Measurements from ENCODE around the gene SPINK14.

GRCh38 chr5:148163345-148163744 lies 5.0 kb upstream of the SPINK14 start:
- TF ChIP-seq RARB (CRISPR knock-in tag; IDR thresholded peaks at IDR 0.05) (no peak), PATZ1 (CRISPR knock-in tag; IDR thresholded peaks at IDR 0.05; ENCODE audit: borderline replicate concordance) (no peak), PPARA (CRISPR knock-in tag; IDR thresholded peaks at IDR 0.05; ENCODE audit: borderline replicate concordance) (no peak), POU6F1 (CRISPR knock-in tag; IDR thresholded peaks at IDR 0.05; ENCODE audit: borderline replicate concordance, low read depth) (no peak), ESRRG (CRISPR knock-in tag; IDR thresholded peaks at IDR 0.05) (no peak), ARNTL (CRISPR knock-in tag; IDR thresholded peaks at IDR 0.05; ENCODE audit: borderline replicate concordance, low read depth) (no peak)

Measured in SK-N-SH treated with all-trans-retinoic acid at 6 μM for 48 hours (cell line).